Measurements from ENCODE around the gene TMEM235. TPM values are rescaled to one million over a fixed set of nuclear protein-coding genes. Genes with fewer than 3 reads are reported as not detected.

The TMEM235 gene
- total and polyA plus RNA-seq, 9 of the 15 experiments (the other 6 are each of a cell fraction or from before 2014, with no cell fraction given) = not detected

GRCh38 chr17:78256707-78257591, 25.5 kb downstream of the TMEM235 start (continued):
- TF ChIP-seq CHD7 (IDR thresholded peaks at IDR 0.05; ENCODE audit: low read depth, low read length) (no peak), CHD1 (IDR thresholded peaks at IDR 0.05; ENCODE audit: low read length) (no peak), TRIM24 (IDR thresholded peaks at IDR 0.05) (no peak), ESRRA (IDR thresholded peaks at IDR 0.05; ENCODE audit: borderline replicate concordance, low read depth) (no peak; the same call in 1 of the 2 replicates), THRAP3 (IDR thresholded peaks at IDR 0.05; ENCODE audit: borderline replicate concordance) (no peak), CTBP1 (IDR thresholded peaks at IDR 0.05; ENCODE audit: borderline replicate concordance) (no peak), JUND (IDR thresholded peaks at IDR 0.05; ENCODE audit: borderline replicate concordance, low read depth, low read length) (0 out of 2 replicates have a peak, but pooled peaks have one; percentile 18), JUND (tag; IDR thresholded peaks at IDR 0.05; ENCODE audit: borderline replicate concordance, low read depth, low read length) (peak; percentile 33; the same call in 1 of the 3 replicates), SOX6 (IDR thresholded peaks at IDR 0.05) (peak; percentile 38), TAF1 (IDR thresholded peaks at IDR 0.05; ENCODE audit: control insufficient read depth, extremely low read depth, insufficient read depth, low read length, severe bottlenecking) (no peak), ZNF77 (CRISPR knock-in tag; IDR thresholded peaks at IDR 0.05) (no peak), SRSF1 (IDR thresholded peaks at IDR 0.05; ENCODE audit: low read depth, low read length) (no peak), TCF3 (CRISPR knock-in tag; IDR thresholded peaks at IDR 0.05) (peak; percentile 26; the same call in 1 of the 2 replicates), ZBTB7A (IDR thresholded peaks at IDR 0.05; ENCODE audit: borderline replicate concordance, control insufficient read depth, low read depth, low read length) (peak; percentile 30; the same call in 1 of the 2 replicates), RAD51 (IDR thresholded peaks at IDR 0.05; ENCODE audit: borderline replicate concordance, low read depth) (no peak), ZNF253 (CRISPR knock-in tag; conservative IDR thresholded peaks at IDR 0.05) (no peak), ZNF175 (CRISPR knock-in tag; IDR thresholded peaks at IDR 0.05; ENCODE audit: low read depth) (no peak)
